ENCODE results near the gene STYX. TPM values are rescaled to one million over a fixed set of nuclear protein-coding genes. Genes with fewer than 3 reads are reported as not detected.
"Not testable (repeated sequence)": the region's sequence is repeated elsewhere in the genome, so short reads cannot be mapped to it uniquely, and the experiment has no call there.

The STYX gene
- total RNA-seq, 1 experiment from 2014 or later: 12.8 TPM

DNA sequence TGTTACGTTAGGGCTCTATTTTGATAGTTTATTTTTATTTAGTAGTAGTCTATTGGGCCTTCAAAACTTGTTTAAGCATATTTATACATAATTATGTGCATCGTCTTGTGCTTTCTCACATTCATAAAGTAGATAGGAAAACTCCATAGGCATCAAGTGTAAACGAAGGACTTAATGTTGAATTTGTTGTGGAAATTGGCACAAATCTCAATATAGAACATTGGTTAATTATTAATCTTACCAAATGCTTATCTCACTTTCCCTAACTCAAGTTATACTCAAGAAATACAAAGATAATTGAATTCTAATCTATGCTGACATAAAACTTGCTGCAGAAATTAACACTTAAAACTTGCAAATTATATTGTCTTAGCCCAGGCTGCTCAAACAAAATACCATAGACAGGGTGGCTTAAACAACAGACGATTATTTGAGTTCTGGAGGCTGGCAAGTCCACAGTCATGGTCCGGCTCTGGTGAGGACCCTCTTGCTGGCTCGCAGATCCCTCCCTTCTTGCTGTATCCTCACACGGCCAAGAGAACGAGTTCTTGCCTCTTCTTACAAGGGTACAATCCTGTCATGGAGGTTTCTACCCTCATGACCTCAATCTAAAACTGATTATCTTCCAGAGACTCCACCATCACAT lies 18.8 kb downstream of the STYX start:
- H3K36me3 ChIP-seq: peaks cover 30% of the 10 kb centered on the region

DNA sequence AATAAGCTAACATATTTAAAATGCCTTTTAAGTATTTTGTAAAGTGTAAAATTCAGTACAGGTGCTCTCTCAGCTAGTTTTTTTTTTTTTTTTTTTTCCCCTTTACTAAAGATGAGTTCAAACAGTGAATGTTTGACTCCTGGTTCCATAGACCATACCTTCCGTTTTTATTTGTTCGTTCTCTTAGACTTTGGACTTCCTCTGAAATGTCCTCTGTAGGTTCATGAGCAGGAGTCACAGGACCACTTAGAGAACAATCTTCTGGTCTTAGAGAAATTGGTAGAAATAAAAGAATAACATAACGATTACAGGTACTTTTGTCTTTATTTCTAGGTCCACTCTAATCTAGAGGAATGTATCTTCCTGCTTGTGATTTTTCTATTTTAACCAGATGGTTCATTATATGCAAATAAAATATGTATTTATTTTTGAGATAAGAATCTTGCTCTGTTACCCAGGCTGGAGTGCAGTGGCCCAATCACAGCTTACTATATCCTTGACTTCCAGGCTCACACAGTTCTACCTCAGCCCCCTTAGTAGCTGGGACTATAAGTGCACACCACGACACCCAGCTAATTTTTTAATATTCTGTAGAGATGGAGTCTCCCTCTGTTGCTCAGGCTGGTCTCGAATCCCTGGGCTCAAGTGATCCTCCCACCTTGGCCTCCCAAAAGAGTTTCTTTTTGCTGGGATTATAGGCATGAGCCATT lies 25.8 kb downstream of the STYX start:
- no peak overlapping the region for H3K4me3 ChIP-seq
- H3K36me3 ChIP-seq: peaks cover 26% of the 10 kb centered on the region
- H3K4me1 ChIP-seq: no peaks in the 10 kb centered on the region
- H3K27ac ChIP-seq: no peak overlapping the region
- DNase-seq: no peak
- no peaks in the 10 kb centered on the region for H3K9me3 ChIP-seq (replicated peaks)
- no peaks in the 10 kb centered on the region for H3K27me3 ChIP-seq

More for the DNA sequence above, 18.8 kb downstream of the STYX start:
- no peak for DNase-seq
- Histone ChIP-seq H3K4me1 (no peaks in the 10 kb centered on the region), H3K27me3 (no peaks in the 10 kb centered on the region), H3K9me3 (replicated peaks) (no peaks in the 10 kb centered on the region), H3K27ac (no peak overlapping the region), H3K4me3 (no peak overlapping the region)

DNA sequence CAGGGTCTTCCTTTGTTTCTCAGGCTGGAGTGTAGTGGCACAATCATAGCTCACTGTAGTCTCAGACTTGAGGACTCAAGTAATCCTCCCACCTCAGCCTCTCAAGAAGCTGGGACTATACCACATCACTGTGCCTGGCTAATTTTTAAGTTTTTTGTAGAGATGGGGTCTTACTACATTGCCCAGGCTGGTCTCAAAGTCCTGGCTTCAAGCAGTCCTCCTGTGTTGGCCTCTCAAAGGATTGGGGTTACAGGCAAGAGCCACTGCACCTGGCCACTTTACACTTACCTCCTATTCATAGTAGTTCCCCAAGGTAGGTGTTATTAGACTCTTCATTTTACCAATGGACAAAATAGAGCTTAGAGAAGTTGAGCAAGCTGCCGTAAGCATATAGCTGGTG lies 29.2 kb downstream of the STYX start:
- H3K27ac ChIP-seq: no peak overlapping the region
- H3K9me3 ChIP-seq (replicated peaks): no peaks in the 10 kb centered on the region
- DNase-seq: no peak
- no peak overlapping the region for H3K4me3 ChIP-seq
- H3K36me3 ChIP-seq: peaks cover 24% of the 10 kb centered on the region
- no peaks in the 10 kb centered on the region for H3K27me3 ChIP-seq
- H3K4me1 ChIP-seq: no peaks in the 10 kb centered on the region

DNA sequence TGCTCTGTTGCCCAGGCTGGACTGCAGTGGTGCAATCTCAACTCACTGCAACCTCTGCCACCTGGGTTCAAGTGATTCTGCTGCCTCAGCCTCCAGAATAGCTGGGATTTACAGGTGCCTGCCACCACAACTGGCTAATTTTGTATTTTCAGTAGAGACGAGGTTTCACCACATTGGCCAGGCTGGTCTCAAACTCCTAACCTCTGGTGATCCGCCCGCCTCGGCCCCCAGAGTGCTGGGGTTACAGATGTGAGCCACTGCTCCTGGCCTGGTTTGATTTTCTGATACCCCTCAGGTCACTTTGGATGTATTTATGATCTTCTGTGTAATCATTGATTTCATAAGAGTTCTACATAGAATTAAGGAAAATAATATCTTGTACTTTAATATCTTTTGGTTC lies 33.0 kb downstream of the STYX start:
- not testable (repeated sequence) for H3K4me3 ChIP-seq; H3K9me3 ChIP-seq (replicated peaks); DNase-seq; H3K4me1 ChIP-seq; H3K27me3 ChIP-seq; H3K27ac ChIP-seq
- peaks cover 22% of the 10 kb centered on the region for H3K36me3 ChIP-seq

DNA sequence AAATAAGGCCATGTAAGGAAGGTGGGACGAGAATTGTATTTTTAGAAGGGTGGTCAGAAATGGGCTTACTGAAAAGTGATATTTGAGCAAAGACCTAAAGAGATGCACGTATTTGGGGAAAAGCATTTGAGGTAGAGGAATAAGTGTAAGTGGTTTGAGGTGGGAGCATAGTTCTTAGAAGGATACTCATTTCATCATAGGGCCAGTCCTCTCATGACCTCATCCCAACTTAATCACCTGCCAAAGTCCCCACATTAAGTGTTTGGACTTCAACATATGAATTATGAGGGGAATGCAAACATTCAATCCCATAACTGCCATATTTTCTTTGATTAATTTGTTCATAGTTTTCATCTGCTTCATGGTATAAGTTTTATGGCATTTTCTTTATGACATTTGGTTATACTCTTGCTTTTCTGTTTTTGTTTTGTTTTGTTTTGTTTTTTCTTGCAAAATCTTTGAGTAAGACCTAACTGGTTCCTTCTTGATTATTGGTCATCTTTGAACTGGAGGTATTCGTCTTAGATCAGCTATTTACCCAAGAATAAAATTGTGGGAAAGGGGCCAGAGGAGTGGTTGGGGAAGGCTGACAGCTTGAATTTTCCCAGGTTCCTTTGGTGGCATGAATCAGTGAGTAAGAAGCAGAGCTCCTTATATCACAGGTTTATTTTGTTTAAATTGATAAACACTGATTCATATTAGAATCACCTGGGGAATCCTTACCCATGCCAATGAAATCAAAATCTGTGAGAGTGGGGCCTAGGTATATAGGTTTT lies 37.3 kb downstream of the STYX start:
- no peaks in the 10 kb centered on the region for H3K27me3 ChIP-seq
- peaks cover 21% of the 10 kb centered on the region for H3K36me3 ChIP-seq
- no peak overlapping the region for H3K4me3 ChIP-seq
- H3K9me3 ChIP-seq (replicated peaks): no peaks in the 10 kb centered on the region
- H3K27ac ChIP-seq: no peak overlapping the region
- H3K4me1 ChIP-seq: no peaks in the 10 kb centered on the region
- no peak for DNase-seq

DNA sequence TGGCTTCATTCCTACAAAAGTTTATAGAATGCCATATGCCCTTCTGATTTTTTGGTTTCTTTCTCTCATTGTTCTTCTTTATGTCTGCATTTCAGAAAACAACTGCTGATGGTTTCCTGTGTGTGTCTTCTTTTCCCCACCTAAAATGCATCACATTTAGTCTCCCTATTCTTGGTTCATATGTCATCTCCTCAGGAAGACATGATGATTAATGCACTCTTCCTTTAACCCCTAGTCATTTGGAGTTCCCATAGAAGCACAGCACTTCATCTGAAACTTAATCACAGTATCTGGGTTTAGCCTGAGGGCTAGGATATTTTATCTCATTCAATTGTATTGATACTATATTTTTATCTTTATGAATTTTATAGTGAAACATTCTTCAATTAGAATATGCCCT lies 39.9 kb downstream of the STYX start:
- Histone ChIP-seq H3K27ac (no peak overlapping the region), H3K4me1 (no peaks in the 10 kb centered on the region), H3K27me3 (no peaks in the 10 kb centered on the region), H3K36me3 (peaks cover 28% of the 10 kb centered on the region), H3K9me3 (replicated peaks) (no peaks in the 10 kb centered on the region), H3K4me3 (no peak overlapping the region)
- DNase-seq: no peak

DNA sequence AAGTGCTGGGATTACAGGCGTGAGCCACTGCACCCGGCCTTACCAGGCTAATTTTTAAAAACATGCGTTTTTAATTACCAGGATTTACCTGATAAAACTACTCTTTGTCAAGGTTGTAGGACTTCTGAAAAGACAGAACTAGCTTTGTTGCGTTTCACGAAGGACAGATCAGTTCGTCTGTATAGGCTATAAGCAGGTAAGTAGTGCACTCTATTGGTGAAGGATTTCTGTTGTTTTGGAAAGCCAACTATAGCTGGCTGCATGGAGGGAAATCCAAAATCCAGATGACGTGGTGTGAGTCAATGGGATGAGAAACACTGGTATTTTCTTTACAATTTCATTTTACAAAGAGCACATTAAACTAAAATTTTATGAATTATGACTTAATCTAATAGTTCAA lies 46.9 kb downstream of the STYX start:
- H3K27ac ChIP-seq: no peak overlapping the region
- H3K4me3 ChIP-seq: no peak overlapping the region
- H3K9me3 ChIP-seq (replicated peaks): no peaks in the 10 kb centered on the region
- DNase-seq: no peak
- no peaks in the 10 kb centered on the region for H3K4me1 ChIP-seq
- H3K36me3 ChIP-seq: peaks cover 16% of the 10 kb centered on the region
- no peaks in the 10 kb centered on the region for H3K27me3 ChIP-seq

DNA sequence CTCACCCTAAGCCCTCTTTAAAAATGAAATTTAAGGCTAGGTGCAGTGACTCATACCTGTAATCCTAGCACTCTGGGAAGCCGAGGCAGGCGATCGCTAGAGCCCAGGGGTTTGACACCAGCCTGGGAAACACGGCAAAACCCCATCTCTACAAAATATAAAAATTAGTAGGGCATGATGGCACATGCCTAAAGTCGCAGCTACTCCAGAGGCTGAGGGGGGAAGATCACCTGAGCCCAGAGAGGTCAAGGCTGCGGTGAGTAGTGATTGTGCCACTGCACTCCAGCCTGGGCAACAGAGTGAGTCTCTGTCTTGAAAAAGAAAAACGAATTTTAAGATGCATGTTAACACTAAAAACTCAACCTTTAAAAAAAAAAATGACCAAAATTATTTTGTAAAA lies 48.7 kb downstream of the STYX start:
- peaks cover 32% of the 10 kb centered on the region for H3K36me3 ChIP-seq
- DNase-seq: no peak
- H3K27ac ChIP-seq: no peak overlapping the region
- no peaks in the 10 kb centered on the region for H3K4me1 ChIP-seq
- no peaks in the 10 kb centered on the region for H3K9me3 ChIP-seq (replicated peaks)
- no peak overlapping the region for H3K4me3 ChIP-seq
- H3K27me3 ChIP-seq: no peaks in the 10 kb centered on the region

DNA sequence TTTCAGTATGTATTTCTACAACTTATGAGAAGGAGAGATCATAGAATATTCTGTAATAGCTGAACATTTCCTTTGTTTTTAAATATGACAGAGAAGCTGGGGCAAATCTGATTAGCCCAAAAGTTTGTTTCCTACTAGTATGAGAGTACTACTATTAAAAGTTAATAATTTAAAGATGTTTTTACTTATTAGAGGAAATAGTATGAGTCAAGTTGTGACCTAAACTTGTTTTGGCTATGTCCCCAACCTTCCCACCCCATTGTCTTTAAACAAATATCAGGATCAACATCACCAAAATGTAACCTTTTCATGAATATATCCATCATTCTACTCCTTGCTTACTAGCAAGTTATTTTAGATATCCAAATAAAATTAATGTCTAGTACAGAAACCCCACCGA lies 50.9 kb downstream of the STYX start:
- H3K4me1 ChIP-seq: no peaks in the 10 kb centered on the region
- H3K4me3 ChIP-seq: no peak overlapping the region
- H3K36me3 ChIP-seq: peaks cover 28% of the 10 kb centered on the region
- no peaks in the 10 kb centered on the region for H3K9me3 ChIP-seq (replicated peaks)
- H3K27me3 ChIP-seq: no peaks in the 10 kb centered on the region
- DNase-seq: no peak
- H3K27ac ChIP-seq: no peak overlapping the region

DNA sequence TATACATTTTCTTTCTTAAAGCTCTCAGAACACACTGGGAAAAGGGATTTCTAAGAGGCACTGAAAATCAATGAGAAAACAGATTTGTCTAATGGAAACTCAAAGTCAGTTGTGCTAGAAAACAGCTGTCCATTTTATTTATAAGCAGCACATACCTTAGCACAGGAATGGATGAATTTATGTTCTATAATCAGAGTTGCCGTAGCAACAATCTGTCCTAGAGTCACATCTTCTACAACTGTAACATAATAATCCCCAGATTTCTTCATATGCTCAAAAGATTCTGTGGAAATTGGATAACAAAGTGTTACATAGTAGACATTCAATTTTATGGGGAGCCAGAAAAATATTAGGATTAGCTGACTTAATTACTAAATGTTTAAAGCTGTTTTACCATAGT lies 51.7 kb downstream of the STYX start:
- H3K27me3 ChIP-seq: no peaks in the 10 kb centered on the region
- DNase-seq: no peak
- no peaks in the 10 kb centered on the region for H3K9me3 ChIP-seq (replicated peaks)
- peaks cover 28% of the 10 kb centered on the region for H3K36me3 ChIP-seq
- no peak overlapping the region for H3K4me3 ChIP-seq
- H3K4me1 ChIP-seq: no peaks in the 10 kb centered on the region
- H3K27ac ChIP-seq: no peak overlapping the region

DNA sequence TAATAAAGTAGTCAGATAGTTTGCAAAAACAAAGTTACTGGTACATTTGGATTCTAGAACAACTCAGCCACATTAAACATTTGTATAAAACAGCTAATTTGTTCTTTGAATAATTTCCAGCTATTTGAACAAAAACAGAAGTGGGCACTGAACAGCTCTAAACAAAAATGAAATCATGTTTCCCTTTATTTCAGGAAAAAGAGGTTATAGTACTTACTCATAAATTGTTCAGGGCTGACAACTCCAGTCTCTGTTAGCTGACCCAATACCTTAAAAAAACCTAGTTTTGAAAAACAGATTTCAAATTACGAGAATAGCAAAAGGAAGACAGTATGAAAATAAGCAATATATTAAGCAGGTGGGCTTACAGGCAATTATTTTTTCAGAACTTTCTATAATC lies 53.2 kb downstream of the STYX start:
- H3K36me3 ChIP-seq: peaks cover 28% of the 10 kb centered on the region
- H3K4me3 ChIP-seq: no peak overlapping the region
- H3K27me3 ChIP-seq: no peaks in the 10 kb centered on the region
- no peak overlapping the region for H3K27ac ChIP-seq
- DNase-seq: no peak
- no peaks in the 10 kb centered on the region for H3K9me3 ChIP-seq (replicated peaks)
- no peaks in the 10 kb centered on the region for H3K4me1 ChIP-seq

DNA sequence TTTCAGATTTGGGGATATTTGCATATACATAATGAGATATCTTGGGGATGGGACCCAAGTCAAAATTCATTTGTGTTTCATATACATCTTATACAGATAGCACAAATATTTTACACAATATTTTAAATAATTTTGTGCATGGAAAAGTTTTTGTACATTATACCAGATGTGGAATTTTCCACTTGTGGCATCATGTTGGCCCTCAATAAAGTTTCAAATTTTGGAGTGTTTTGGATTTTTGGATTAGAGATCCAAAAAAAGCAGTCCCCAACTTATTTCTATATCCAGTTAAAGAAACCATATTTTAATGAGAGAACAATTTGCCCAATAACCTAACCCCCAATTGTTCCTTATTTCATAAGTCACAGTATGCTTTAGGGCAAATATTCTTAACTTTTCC lies 56.9 kb downstream of the STYX start:
- Histone ChIP-seq H3K4me1 (no peaks in the 10 kb centered on the region), H3K9me3 (replicated peaks) (no peaks in the 10 kb centered on the region), H3K27ac (no peak overlapping the region), H3K27me3 (no peaks in the 10 kb centered on the region), H3K36me3 (peaks cover 23% of the 10 kb centered on the region), H3K4me3 (no peak overlapping the region)
- DNase-seq: no peak

DNA sequence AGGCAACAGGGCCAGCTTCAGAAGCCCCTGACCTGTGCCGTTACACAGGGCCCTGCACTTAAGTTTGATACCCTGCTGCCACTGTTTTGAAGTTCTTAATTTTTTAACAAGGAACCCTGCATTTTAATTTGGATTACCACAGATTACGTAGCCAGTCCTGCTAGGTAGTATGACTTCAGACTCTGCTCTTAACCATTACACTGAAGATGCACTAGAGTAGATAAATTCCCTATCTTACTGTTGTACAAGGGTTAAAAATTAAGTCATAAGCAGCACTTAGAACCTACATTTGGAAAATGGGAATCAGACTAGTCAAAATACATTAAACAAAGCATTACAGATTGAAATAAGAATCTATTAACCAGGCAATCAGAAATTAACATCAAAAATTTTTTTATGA lies 59.2 kb downstream of the STYX start:
- no peak overlapping the region for H3K27ac ChIP-seq
- no peak overlapping the region for H3K4me3 ChIP-seq
- no peaks in the 10 kb centered on the region for H3K27me3 ChIP-seq
- no peaks in the 10 kb centered on the region for H3K4me1 ChIP-seq
- no peak for DNase-seq
- H3K9me3 ChIP-seq (replicated peaks): no peaks in the 10 kb centered on the region
- H3K36me3 ChIP-seq: peaks cover 4% of the 10 kb centered on the region; the same call in 1 of the 2 replicates

DNA sequence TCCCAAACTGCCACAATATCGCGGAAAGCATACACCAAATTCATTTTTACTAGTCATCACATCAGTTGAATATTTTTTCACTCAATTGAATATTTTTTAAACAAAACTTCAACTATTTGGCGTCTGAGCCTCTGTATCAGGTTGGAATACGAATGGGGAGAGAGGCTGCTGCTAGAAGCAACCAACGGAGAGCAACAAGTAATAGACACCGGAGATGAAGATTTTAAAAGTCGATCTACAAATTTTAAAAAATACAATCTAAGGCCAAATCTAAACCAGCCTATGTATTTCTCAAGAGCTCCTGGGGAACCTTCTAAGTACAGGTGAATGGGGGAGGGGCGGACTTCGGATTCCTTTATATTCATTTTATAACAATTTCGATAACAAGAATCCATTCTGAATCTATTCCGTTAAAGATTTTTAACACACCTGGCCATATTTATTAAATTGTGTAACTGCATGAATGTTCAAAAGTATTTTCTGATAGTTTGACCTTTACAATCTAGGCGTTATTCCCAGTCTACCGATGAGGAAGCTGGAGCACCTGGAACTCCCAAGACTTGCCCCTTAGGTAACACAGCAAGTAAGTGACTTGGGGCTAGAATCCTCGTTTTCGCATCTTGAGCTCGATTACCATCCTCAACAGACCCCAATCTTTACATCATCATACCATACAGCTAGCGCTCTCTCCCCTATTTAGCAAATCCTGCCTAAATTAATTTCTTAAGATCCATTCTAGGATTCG lies 60.2 kb downstream of the STYX start:
- H3K4me1 ChIP-seq: no peaks in the 10 kb centered on the region
- H3K4me3 ChIP-seq: peak overlapping the region; percentile 87
- no peaks in the 10 kb centered on the region for H3K9me3 ChIP-seq (replicated peaks)
- no peaks in the 10 kb centered on the region for H3K27me3 ChIP-seq
- DNase-seq: peak in 1 of 2 experiments; percentile 7
- 0 out of 2 replicates have a peak, but pooled peaks cover 2% of the 10 kb centered on the region for H3K36me3 ChIP-seq
- peak overlapping the region; percentile 83; the same call in 1 of the 2 replicates for H3K27ac ChIP-seq
